ENCODE measurements around the gene CC2D1B. TPM values are rescaled to one million over a fixed set of nuclear protein-coding genes. Genes with fewer than 3 reads are reported as not detected.
A peak's percentile ranks its signal among the peaks of the same experiment; 100 is the strongest.

Gene CC2D1B
- total and polyA plus RNA-seq, 9 of the 15 experiments (the other 6 are each of a cell fraction or from before 2014, with no cell fraction given): 1.2 to 33.6 (median 25.5) TPM

DNA sequence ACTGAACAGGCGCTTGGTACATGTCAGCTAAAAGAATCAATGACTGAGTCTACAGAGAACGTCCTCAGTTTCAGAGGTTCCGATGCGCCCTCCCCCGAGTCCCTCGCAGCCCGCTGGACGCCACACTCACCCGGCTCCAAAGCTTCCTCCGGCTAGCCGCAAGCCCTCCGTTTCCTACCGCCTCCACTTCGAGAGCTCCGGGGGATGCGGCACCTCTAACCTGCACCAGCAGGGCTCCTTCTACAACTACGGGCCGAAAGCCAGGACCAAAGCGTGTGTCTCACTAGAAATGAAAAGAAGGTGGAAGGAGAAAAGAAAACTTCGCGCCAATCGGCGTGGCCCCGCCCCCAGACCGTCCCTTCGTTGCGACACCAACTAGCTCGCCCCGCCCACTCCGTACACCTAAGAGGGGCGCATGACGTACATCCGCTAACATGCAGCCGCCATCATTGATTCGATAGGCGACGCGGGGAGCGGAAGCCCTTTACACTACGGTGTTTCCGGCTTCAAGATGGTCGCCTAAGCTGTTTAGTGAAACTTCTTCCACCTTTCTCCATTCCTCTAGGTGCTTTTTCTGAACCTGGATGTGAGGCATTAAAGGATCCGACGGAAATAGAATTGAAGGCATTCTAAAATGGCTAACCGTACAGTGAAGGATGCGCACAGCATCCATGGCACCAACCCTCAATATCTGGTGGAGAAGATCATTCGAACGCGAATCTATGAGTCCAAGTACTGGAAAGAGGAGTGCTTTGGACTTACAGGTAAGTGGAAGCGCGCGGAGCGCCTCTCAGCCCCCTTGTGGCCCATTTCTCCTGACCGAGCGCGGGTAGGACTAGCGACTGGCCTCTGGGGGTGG is 38.3 kb upstream of the CC2D1B start, which contains the start of the genes ORC1 and PRPF38A (continued):
- TF ChIP-seq, protein P1, sequence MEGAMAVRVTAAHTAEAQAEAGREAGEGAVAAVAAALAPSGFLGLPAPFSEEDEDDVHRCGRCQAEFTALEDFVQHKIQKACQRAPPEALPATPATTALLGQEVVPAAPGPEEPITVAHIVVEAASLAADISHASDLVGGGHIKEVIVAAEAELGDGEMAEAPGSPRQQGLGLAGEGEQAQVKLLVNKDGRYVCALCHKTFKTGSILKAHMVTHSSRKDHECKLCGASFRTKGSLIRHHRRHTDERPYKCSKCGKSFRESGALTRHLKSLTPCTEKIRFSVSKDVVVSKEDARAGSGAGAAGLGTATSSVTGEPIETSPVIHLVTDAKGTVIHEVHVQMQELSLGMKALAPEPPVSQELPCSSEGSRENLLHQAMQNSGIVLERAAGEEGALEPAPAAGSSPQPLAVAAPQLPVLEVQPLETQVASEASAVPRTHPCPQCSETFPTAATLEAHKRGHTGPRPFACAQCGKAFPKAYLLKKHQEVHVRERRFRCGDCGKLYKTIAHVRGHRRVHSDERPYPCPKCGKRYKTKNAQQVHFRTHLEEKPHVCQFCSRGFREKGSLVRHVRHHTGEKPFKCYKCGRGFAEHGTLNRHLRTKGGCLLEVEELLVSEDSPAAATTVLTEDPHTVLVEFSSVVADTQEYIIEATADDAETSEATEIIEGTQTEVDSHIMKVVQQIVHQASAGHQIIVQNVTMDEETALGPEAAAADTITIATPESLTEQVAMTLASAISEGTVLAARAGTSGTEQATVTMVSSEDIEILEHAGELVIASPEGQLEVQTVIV (CRISPR knock-in tag; IDR thresholded peaks at IDR 0.05; ENCODE audit: borderline replicate concordance): no peak; the same call in 1 of the 2 replicates
- TF ChIP-seq GATAD2A (IDR thresholded peaks at IDR 0.05) (no peak), NELFE (IDR thresholded peaks at IDR 0.05; ENCODE audit: insufficient read depth, insufficient read length) (no peak), GTF2A2 (tag; IDR thresholded peaks at IDR 0.05) (no peak), ELF1 (tag; IDR thresholded peaks at IDR 0.05) (peak; percentile 78), RBM34 (IDR thresholded peaks at IDR 0.05; ENCODE audit: borderline replicate concordance, insufficient read depth, low read length) (no peak), ZNF263 (CRISPR knock-in tag; IDR thresholded peaks at IDR 0.05; ENCODE audit: borderline replicate concordance) (0 out of 2 replicates have a peak, but pooled peaks have one; percentile 9), KLF13 (tag; IDR thresholded peaks at IDR 0.05; ENCODE audit: borderline replicate concordance, low read depth) (peak; percentile 24; the same call in 1 of the 2 replicates), BCL6 (CRISPR knock-in tag; IDR thresholded peaks at IDR 0.05) (no peak), SRSF9 (IDR thresholded peaks at IDR 0.05; ENCODE audit: borderline replicate concordance, low read depth, low read length) (no peak), ZNF764 (CRISPR knock-in tag; IDR thresholded peaks at IDR 0.05; ENCODE audit: low read depth) (no peak), NEUROD1 (IDR thresholded peaks at IDR 0.05; ENCODE audit: borderline replicate concordance, low read depth, low read length, partially characterized antibody) (peak; percentile 65), HIVEP1 (CRISPR knock-in tag; IDR thresholded peaks at IDR 0.05) (no peak)
- TF ChIP-seq, protein P2, sequence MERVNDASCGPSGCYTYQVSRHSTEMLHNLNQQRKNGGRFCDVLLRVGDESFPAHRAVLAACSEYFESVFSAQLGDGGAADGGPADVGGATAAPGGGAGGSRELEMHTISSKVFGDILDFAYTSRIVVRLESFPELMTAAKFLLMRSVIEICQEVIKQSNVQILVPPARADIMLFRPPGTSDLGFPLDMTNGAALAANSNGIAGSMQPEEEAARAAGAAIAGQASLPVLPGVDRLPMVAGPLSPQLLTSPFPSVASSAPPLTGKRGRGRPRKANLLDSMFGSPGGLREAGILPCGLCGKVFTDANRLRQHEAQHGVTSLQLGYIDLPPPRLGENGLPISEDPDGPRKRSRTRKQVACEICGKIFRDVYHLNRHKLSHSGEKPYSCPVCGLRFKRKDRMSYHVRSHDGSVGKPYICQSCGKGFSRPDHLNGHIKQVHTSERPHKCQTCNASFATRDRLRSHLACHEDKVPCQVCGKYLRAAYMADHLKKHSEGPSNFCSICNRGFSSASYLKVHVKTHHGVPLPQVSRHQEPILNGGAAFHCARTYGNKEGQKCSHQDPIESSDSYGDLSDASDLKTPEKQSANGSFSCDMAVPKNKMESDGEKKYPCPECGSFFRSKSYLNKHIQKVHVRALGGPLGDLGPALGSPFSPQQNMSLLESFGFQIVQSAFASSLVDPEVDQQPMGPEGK (CRISPR knock-in tag; IDR thresholded peaks at IDR 0.05; ENCODE audit: borderline replicate concordance): no peak
- TF ChIP-seq, protein P3, sequence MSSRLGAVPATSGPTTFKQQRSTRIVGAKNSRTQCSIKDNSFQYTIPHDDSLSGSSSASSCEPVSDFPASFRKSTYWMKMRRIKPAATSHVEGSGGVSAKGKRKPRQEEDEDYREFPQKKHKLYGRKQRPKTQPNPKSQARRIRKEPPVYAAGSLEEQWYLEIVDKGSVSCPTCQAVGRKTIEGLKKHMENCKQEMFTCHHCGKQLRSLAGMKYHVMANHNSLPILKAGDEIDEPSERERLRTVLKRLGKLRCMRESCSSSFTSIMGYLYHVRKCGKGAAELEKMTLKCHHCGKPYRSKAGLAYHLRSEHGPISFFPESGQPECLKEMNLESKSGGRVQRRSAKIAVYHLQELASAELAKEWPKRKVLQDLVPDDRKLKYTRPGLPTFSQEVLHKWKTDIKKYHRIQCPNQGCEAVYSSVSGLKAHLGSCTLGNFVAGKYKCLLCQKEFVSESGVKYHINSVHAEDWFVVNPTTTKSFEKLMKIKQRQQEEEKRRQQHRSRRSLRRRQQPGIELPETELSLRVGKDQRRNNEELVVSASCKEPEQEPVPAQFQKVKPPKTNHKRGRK (tag; IDR thresholded peaks at IDR 0.05): no peak
- TF ChIP-seq, protein P4, sequence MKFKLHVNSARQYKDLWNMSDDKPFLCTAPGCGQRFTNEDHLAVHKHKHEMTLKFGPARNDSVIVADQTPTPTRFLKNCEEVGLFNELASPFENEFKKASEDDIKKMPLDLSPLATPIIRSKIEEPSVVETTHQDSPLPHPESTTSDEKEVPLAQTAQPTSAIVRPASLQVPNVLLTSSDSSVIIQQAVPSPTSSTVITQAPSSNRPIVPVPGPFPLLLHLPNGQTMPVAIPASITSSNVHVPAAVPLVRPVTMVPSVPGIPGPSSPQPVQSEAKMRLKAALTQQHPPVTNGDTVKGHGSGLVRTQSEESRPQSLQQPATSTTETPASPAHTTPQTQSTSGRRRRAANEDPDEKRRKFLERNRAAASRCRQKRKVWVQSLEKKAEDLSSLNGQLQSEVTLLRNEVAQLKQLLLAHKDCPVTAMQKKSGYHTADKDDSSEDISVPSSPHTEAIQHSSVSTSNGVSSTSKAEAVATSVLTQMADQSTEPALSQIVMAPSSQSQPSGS (CRISPR knock-in tag; IDR thresholded peaks at IDR 0.05): no peak
- TF ChIP-seq, protein P5, sequence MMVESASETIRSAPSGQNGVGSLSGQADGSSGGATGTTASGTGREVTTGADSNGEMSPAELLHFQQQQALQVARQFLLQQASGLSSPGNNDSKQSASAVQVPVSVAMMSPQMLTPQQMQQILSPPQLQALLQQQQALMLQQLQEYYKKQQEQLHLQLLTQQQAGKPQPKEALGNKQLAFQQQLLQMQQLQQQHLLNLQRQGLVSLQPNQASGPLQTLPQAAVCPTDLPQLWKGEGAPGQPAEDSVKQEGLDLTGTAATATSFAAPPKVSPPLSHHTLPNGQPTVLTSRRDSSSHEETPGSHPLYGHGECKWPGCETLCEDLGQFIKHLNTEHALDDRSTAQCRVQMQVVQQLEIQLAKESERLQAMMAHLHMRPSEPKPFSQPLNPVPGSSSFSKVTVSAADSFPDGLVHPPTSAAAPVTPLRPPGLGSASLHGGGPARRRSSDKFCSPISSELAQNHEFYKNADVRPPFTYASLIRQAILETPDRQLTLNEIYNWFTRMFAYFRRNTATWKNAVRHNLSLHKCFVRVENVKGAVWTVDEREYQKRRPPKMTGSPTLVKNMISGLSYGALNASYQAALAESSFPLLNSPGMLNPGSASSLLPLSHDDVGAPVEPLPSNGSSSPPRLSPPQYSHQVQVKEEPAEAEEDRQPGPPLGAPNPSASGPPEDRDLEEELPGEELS (CRISPR knock-in tag; IDR thresholded peaks at IDR 0.05; ENCODE audit: borderline replicate concordance): no peak
